ENCODE results near the gene RASAL2. TPM values are rescaled to one million over a fixed set of nuclear protein-coding genes. Genes with fewer than 3 reads are reported as not detected.

Gene RASAL2
- total and polyA plus RNA-seq, 2 of the 4 experiments (the other 2 are of a cell fraction): 13.1 to 20.6 TPM

DNA sequence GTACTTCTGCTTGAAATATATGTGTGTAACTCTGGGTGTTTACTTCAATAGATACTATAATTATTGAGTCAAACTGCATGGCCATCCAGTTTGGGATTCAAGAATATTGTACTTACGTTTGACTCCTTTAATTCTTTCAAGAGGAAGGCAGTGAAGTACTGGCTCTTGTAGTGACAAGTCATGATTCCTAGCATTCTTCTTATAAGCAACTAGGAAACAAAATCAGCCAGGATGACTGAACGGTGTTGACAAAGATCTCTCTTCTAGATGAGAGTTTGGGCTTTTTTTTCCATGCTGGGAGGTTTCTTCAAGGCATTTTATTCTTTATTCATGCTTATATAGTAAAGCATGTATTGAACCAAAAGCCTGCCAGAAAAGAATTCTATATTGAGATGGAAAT lies 344.5 kb downstream of the RASAL2 start:
- H3K18ac ChIP-seq (ENCODE audit: low read depth, low read length): no peak overlapping the region
- peak; percentile 16 for DNase-seq
- H3K9me1 ChIP-seq (ENCODE audit: insufficient read depth, low read length): peaks cover 2% of the 10 kb centered on the region; the same call in 1 of the 2 replicates
- no peak overlapping the region for H3K23ac ChIP-seq (ENCODE audit: low read depth, low read length)
- no peak overlapping the region for H4K5ac ChIP-seq (ENCODE audit: low read depth, low read length)
- no peak overlapping the region for H2BK15ac ChIP-seq (ENCODE audit: low read depth, low read length)
- H2BK20ac ChIP-seq (ENCODE audit: low read depth, low read length): no peak overlapping the region
- no peak overlapping the region for H2BK5ac ChIP-seq (ENCODE audit: low read depth, low read length, poor library complexity, severe bottlenecking)
- no peaks in the 10 kb centered on the region for H3K9me3 ChIP-seq (ENCODE audit: control insufficient read depth, insufficient read depth, low read length)
- H4K8ac ChIP-seq (ENCODE audit: low read depth in 2 of 2, low read length in 2 of 2): no peak overlapping the region
- H2AFZ ChIP-seq (replicated peaks; ENCODE audit: low read length, poor library complexity): no peak overlapping the region
- peaks cover 0 to 5% of the 10 kb centered on the region in 2 experiments; a peak in 1 of 4 replicates for H3K79me1 ChIP-seq (ENCODE audit: low read depth in 1 of 2, low read length in 2 of 2)
- H3K56ac ChIP-seq (ENCODE audit: extremely low read depth, insufficient read depth, low read length): no peak overlapping the region
- no peak overlapping the region for H4K91ac ChIP-seq (ENCODE audit: insufficient read depth, low read depth, low read length)
- no peak overlapping the region for H3K4me3 ChIP-seq (ENCODE audit: insufficient read depth, low read depth, low read length)
- no peak overlapping the region for H2AK5ac ChIP-seq (ENCODE audit: low read depth, low read length)
- BruUV-seq (replicated peaks): no TSS peak
- no peak overlapping the region for H3K9ac ChIP-seq (ENCODE audit: low read depth, low read length)
- TF ChIP-seq RFX5 (IDR thresholded peaks at IDR 0.05; ENCODE audit: low read depth, low read length) (no peak), CEBPB (IDR thresholded peaks at IDR 0.05; ENCODE audit: low read depth, low read length) (no peak), MXI1 (IDR thresholded peaks at IDR 0.05; ENCODE audit: borderline replicate concordance, low read depth, low read length) (no peak), MAFK (IDR thresholded peaks at IDR 0.05; ENCODE audit: low read depth, low read length) (no peak), RAD21 (IDR thresholded peaks at IDR 0.05; ENCODE audit: low read length) (no peak), NFE2L2 (IDR thresholded peaks at IDR 0.05; ENCODE audit: low read depth, low read length) (no peak), MAZ (IDR thresholded peaks at IDR 0.05; ENCODE audit: borderline replicate concordance, low read depth, low read length) (no peak), CHD1 (IDR thresholded peaks at IDR 0.05; ENCODE audit: low read depth, low read length) (no peak), USF2 (IDR thresholded peaks at IDR 0.05; ENCODE audit: low read depth, low read length) (no peak), SMC3 (IDR thresholded peaks at IDR 0.05; ENCODE audit: low read depth, low read length) (no peak), RCOR1 (IDR thresholded peaks at IDR 0.05; ENCODE audit: insufficient replicate concordance, low read length) (no peak), BHLHE40 (IDR thresholded peaks at IDR 0.05; ENCODE audit: low read depth, low read length) (no peak), FOS (IDR thresholded peaks at IDR 0.05; ENCODE audit: low read depth, low read length) (no peak), POLR2A (IDR thresholded peaks at IDR 0.05; ENCODE audit: low read depth, low read length) (no peak)
- TF ChIP-seq, protein P1, sequence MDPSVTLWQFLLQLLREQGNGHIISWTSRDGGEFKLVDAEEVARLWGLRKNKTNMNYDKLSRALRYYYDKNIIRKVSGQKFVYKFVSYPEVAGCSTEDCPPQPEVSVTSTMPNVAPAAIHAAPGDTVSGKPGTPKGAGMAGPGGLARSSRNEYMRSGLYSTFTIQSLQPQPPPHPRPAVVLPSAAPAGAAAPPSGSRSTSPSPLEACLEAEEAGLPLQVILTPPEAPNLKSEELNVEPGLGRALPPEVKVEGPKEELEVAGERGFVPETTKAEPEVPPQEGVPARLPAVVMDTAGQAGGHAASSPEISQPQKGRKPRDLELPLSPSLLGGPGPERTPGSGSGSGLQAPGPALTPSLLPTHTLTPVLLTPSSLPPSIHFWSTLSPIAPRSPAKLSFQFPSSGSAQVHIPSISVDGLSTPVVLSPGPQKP (IDR thresholded peaks at IDR 0.05; ENCODE audit: borderline replicate concordance, low read depth, low read length): no peak
- TF ChIP-seq, protein P2, sequence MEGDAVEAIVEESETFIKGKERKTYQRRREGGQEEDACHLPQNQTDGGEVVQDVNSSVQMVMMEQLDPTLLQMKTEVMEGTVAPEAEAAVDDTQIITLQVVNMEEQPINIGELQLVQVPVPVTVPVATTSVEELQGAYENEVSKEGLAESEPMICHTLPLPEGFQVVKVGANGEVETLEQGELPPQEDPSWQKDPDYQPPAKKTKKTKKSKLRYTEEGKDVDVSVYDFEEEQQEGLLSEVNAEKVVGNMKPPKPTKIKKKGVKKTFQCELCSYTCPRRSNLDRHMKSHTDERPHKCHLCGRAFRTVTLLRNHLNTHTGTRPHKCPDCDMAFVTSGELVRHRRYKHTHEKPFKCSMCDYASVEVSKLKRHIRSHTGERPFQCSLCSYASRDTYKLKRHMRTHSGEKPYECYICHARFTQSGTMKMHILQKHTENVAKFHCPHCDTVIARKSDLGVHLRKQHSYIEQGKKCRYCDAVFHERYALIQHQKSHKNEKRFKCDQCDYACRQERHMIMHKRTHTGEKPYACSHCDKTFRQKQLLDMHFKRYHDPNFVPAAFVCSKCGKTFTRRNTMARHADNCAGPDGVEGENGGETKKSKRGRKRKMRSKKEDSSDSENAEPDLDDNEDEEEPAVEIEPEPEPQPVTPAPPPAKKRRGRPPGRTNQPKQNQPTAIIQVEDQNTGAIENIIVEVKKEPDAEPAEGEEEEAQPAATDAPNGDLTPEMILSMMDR (conservative IDR thresholded peaks at IDR 0.05; ENCODE audit: low read depth, low read length): no peak
- in situ Hi-C loops (cut with MboI; ENCODE audit: low sequenced_read_pairs) (no loop called here), dilution Hi-C loops (cut with HindIII; ENCODE audit: low sequenced_read_pairs, unreplicated experiment) (no loop called here), intact Hi-C loops (cut with micrococcal nuclease) (no loop called here)
- no peaks in the 10 kb centered on the region for H3K4me1 ChIP-seq (ENCODE audit: control insufficient read depth, insufficient read depth, low read length)
- CTCF ChIA-PET: no interaction called here
- no peak overlapping the region for H3K14ac ChIP-seq (replicated peaks; ENCODE audit: low read depth, low read length)
- H3K27me3 ChIP-seq (ENCODE audit: control insufficient read depth, insufficient read depth, low read length): no peaks in the 10 kb centered on the region
- POLR2A ChIA-PET (ENCODE audit: unreplicated experiment): interaction anchor here (0.6 kb wide), 1 partner anchor 573 kb away, joined by 3 read pairs; no protein-coding TSS in a partner anchor
- H3K4ac ChIP-seq (ENCODE audit: low read depth, low read length): no peak overlapping the region
- H4K20me1 ChIP-seq (ENCODE audit: insufficient read depth, low read length): no peaks in the 10 kb centered on the region
- H3K27ac ChIP-seq (ENCODE audit: insufficient read depth, low read length): no peak overlapping the region
- peak; percentile 42; the same call in 1 of the 2 replicates for ATAC-seq (ENCODE audit: low read depth)
- H2BK120ac ChIP-seq (ENCODE audit: low read depth, low read length): no peak overlapping the region
- H3K4me2 ChIP-seq (ENCODE audit: low read depth, low read length): no peak overlapping the region
- peaks cover 6% of the 10 kb centered on the region for H3K36me3 ChIP-seq (ENCODE audit: control insufficient read depth, insufficient read depth, low read length)
- no peak overlapping the region for H2AK9ac ChIP-seq (replicated peaks; ENCODE audit: low read depth, low read length, poor library complexity)
- no CpG with 5 or more reads among the region's 2 CpGs for WGBS, 2 experiments (ENCODE audit: extremely low coverage in 2 of 2, insufficient read length in 1 of 2)
